GM23338 (cell line): ENCODE results near the gene KLK11. TPM values are rescaled to one million over a fixed set of nuclear protein-coding genes. Genes with fewer than 3 reads are reported as not detected.

Experiments
- ATAC-seq: fragments of 200-7000 bp; cut with Tn5 transposase; 3 replicates; pipeline ENCODE4 v1.9.1; 2020
- DNase-seq: peaks from one replicate; pipeline ENCODE4 v3.0.0-alpha.2; 2015; ENCODE audit warnings: low spot score
- H2AFZ ChIP-seq: fragments of 200-600 bp; sonication (generic); 2 replicates; pipeline ENCODE4 v1.8.0; 2016; ENCODE audit warnings: antibody characterized with exemption, mild to moderate bottlenecking, moderate library complexity
- H3F3A ChIP-seq: fragments of 200-600 bp; sonication (generic); replicated peaks from 2 replicates; pipeline ENCODE4 v1.8.0; 2017; ENCODE audit warnings: antibody characterized with exemption, mixed run types, low read depth
- H3K27ac ChIP-seq: fragments of 200-600 bp; sonication (generic); 2 replicates; pipeline ENCODE4 v1.6.1; 2016; ENCODE audit warnings: low read depth
- H3K27me3 ChIP-seq: fragments of 200-600 bp; sonication (generic); 2 replicates; pipeline ENCODE4 v1.8.0; 2016; ENCODE audit warnings: mild to moderate bottlenecking, mixed run types, moderate library complexity; ENCODE audit not compliant: insufficient read depth
- H3K36me3 ChIP-seq: fragments of 200-600 bp; sonication (generic); 2 replicates; pipeline ENCODE4 v1.8.0; 2016; ENCODE audit warnings: mild to moderate bottlenecking; ENCODE audit not compliant: insufficient read depth
- H3K4me1 ChIP-seq: fragments of 200-600 bp; sonication (generic); 2 replicates; pipeline ENCODE4 v1.8.0; 2016; ENCODE audit warnings: mild to moderate bottlenecking, moderate library complexity; ENCODE audit not compliant: insufficient read depth
- H3K4me2 ChIP-seq: fragments of 200-600 bp; sonication (generic); 2 replicates; pipeline ENCODE4 v1.7.1; 2017; ENCODE audit warnings: mixed run types
- H3K4me3 ChIP-seq: fragments of 200-600 bp; sonication (generic); 2 replicates; pipeline ENCODE4 v1.6.1; 2016; ENCODE audit warnings: mixed run types
- H3K79me2 ChIP-seq: fragments of 200-600 bp; sonication (generic); replicated peaks from 2 replicates; pipeline ENCODE4 v1.8.0; 2017; ENCODE audit warnings: mild to moderate bottlenecking; ENCODE audit not compliant: insufficient read depth
- H3K9me2 ChIP-seq: fragments of 200-600 bp; sonication (generic); 2 replicates; pipeline ENCODE4 v1.8.0; 2017; ENCODE audit not compliant: insufficient read depth
- H4K20me1 ChIP-seq: fragments of 200-600 bp; sonication (generic); replicated peaks from 2 replicates; pipeline ENCODE4 v1.8.0; 2017; ENCODE audit warnings: mild to moderate bottlenecking; ENCODE audit not compliant: insufficient read depth
- H3K27ac Mint-ChIP-seq: 2 replicates; pipeline ENCODE4 v1.8.0; 2020; ENCODE audit warnings: inconsistent platforms, mild to moderate bottlenecking, moderate library complexity, mixed read lengths
- H3K27me3 Mint-ChIP-seq: 3 replicates; pipeline ENCODE4 v1.8.0; 2022; ENCODE audit warnings: low read depth, mild to moderate bottlenecking, moderate library complexity, mixed read lengths, inconsistent platforms; ENCODE audit not compliant: insufficient read depth, poor library complexity
- H3K36me3 Mint-ChIP-seq: 3 replicates; pipeline ENCODE4 v1.8.0; 2021; ENCODE audit warnings: low read depth, mild to moderate bottlenecking, inconsistent platforms, moderate library complexity, mixed read lengths
- H3K4me1 Mint-ChIP-seq: 3 replicates; pipeline ENCODE4 v1.8.0; 2020; ENCODE audit warnings: mild to moderate bottlenecking, inconsistent platforms, mixed read lengths
- H3K4me3 Mint-ChIP-seq: 3 replicates; pipeline ENCODE4 v1.8.0; 2021; ENCODE audit warnings: moderate library complexity, mild to moderate bottlenecking, inconsistent platforms, mixed read lengths
- H3K9me3 Mint-ChIP-seq: 3 replicates; pipeline ENCODE4 v1.8.0; 2020; ENCODE audit warnings: moderate library complexity, mild to moderate bottlenecking, inconsistent platforms, mixed read lengths
- NANOG ChIP-seq: IDR thresholded peaks from 2 replicates; pipeline ENCODE4 v1.6.1; 2016; ENCODE audit warnings: antibody characterized with exemption, borderline replicate concordance
- polyA plus RNA-seq: library from polyadenylated mRNA; unstranded; fragments of >200 nt; fragmentation: Nextera tagmentation; extraction: Ambion mirVana; gene quantifications from 2 replicates; pipeline ENCODE4 v1.2.1, GENCODE V29; 2016
- total RNA-seq: library from RNA; depleted of rRNA; stranded (reverse); fragments of >200 nt; shearing (Covaris generic); gene quantifications from 2 replicates; pipeline ENCODE4 v1.2.3, GENCODE V29; 2014
- TF ChIP-seq, protein P1 (sequence below): fragments of 250-450 bp; sonication (Bioruptor Pico); IDR thresholded peaks from 2 replicates; pipeline ENCODE4 v1.5.0; 2020; ENCODE audit warnings: mild to moderate bottlenecking, moderate library complexity
- TF ChIP-seq, protein P2 (sequence below): IDR thresholded peaks from one replicate; pipeline ENCODE4 v1.6.1; 2018; ENCODE audit warnings: antibody characterized with exemption; ENCODE audit not compliant: unreplicated experiment

The KLK11 gene
- total and polyA plus RNA-seq, 2 experiments from 2014 or later, result not detected

DNA sequence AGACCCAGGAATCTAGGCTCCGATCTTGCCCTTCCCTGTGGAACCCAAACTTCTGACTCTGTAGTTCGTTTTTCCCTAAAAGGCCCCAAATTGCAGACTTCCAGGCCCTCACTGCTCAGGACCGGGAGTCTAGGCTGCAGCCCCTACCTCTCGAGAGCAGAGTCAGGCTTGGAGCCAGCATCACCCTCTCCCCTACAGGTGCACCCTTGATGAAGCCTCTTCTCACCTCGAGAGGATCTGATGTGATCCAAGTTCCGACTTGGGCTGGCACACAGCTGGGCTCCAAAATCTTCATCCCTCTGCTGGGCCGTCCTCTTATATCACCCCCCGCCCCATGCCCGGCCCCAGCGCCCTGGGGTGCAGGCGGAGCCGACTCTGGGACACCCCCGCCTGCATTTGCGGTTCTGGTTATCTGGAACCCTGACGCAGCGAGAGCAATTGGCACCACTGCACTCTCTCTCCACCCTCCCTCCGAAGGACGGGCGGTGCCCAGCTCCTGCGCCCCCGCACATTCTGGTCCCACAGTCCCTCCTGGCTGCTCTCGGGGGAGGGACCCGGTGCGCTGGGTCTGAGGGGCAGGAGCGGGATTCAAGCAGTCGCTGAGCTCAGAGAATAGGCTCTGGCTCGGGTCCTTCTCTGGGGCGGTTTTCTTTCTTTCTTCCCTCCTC, 42.7 kb downstream of the KLK11 start, which contains the start of gene KLK7 (continued):
- TF ChIP-seq, protein P1, sequence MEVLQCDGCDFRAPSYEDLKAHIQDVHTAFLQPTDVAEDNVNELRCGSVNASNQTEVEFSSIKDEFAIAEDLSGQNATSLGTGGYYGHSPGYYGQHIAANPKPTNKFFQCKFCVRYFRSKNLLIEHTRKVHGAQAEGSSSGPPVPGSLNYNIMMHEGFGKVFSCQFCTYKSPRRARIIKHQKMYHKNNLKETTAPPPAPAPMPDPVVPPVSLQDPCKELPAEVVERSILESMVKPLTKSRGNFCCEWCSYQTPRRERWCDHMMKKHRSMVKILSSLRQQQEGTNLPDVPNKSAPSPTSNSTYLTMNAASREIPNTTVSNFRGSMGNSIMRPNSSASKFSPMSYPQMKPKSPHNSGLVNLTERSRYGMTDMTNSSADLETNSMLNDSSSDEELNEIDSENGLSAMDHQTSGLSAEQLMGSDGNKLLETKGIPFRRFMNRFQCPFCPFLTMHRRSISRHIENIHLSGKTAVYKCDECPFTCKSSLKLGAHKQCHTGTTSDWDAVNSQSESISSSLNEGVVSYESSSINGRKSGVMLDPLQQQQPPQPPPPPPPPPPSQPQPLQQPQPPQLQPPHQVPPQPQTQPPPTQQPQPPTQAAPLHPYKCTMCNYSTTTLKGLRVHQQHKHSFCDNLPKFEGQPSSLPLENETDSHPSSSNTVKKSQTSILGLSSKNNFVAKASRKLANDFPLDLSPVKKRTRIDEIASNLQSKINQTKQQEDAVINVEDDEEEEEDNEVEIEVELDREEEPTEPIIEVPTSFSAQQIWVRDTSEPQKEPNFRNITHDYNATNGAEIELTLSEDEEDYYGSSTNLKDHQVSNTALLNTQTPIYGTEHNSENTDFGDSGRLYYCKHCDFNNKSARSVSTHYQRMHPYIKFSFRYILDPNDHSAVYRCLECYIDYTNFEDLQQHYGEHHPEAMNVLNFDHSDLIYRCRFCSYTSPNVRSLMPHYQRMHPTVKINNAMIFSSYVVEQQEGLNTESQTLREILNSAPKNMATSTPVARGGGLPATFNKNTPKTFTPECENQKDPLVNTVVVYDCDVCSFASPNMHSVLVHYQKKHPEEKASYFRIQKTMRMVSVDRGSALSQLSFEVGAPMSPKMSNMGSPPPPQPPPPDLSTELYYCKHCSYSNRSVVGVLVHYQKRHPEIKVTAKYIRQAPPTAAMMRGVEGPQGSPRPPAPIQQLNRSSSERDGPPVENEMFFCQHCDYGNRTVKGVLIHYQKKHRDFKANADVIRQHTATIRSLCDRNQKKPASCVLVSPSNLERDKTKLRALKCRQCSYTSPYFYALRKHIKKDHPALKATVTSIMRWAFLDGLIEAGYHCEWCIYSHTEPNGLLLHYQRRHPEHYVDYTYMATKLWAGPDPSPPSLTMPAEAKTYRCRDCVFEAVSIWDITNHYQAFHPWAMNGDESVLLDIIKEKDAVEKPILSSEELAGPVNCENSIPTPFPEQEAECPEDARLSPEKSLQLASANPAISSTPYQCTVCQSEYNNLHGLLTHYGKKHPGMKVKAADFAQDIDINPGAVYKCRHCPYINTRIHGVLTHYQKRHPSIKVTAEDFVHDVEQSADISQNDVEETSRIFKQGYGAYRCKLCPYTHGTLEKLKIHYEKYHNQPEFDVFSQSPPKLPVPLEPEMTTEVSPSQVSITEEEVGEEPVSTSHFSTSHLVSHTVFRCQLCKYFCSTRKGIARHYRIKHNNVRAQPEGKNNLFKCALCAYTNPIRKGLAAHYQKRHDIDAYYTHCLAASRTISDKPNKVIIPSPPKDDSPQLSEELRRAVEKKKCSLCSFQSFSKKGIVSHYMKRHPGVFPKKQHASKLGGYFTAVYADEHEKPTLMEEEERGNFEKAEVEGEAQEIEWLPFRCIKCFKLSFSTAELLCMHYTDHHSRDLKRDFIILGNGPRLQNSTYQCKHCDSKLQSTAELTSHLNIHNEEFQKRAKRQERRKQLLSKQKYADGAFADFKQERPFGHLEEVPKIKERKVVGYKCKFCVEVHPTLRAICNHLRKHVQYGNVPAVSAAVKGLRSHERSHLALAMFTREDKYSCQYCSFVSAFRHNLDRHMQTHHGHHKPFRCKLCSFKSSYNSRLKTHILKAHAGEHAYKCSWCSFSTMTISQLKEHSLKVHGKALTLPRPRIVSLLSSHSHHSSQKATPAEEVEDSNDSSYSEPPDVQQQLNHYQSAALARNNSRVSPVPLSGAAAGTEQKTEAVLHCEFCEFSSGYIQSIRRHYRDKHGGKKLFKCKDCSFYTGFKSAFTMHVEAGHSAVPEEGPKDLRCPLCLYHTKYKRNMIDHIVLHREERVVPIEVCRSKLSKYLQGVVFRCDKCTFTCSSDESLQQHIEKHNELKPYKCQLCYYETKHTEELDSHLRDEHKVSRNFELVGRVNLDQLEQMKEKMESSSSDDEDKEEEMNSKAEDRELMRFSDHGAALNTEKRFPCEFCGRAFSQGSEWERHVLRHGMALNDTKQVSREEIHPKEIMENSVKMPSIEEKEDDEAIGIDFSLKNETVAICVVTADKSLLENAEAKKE (CRISPR knock-in tag), result no peak

DNA sequence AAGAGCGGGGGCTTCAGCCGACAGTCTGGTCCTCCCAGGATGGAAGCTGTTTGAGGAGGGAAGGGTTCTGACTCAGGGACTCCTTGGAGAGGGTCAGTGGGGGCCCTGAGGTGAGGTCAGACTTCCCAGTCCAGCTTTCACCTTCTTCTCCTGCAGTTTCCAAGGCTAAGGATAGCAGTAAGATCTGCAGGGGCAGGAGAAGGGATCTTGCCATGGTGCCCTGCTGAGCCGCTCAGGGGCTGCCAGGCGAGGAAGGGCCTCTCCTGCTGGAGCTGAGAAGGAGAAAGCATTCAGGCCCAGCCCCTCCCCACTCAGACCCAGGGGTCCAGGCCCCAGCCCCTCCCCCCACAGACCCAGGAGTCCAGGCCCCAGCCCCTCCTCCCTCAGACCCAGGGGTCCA, 44.2 kb downstream of the KLK11 start:
- no peaks in the 10 kb centered on the region for H3K27me3 Mint-ChIP-seq
- Histone ChIP-seq H3F3A (no peaks in the 10 kb centered on the region), H3K4me1 (peaks cover 16% of the 10 kb centered on the region), H3K4me2 (no peak overlapping the region), H2AFZ (no peak overlapping the region), H3K27me3 (peaks cover 22% of the 10 kb centered on the region), H3K4me3 (no peak overlapping the region), H3K9me2 (no peaks in the 10 kb centered on the region), H4K20me1 (no peaks in the 10 kb centered on the region), H3K36me3 (no peaks in the 10 kb centered on the region), H3K79me2 (no peaks in the 10 kb centered on the region), H3K27ac (no peak overlapping the region)
- peaks cover 21% of the 10 kb centered on the region for H3K4me1 Mint-ChIP-seq
- no peak overlapping the region for H3K4me3 Mint-ChIP-seq
- ATAC-seq, result no peak
- peaks cover 2% of the 10 kb centered on the region; the same call in 2 of the 3 replicates for H3K9me3 Mint-ChIP-seq
- DNase-seq, result no peak
- H3K36me3 Mint-ChIP-seq, result no peaks in the 10 kb centered on the region; the same call in 2 of the 3 replicates
- no peak overlapping the region for H3K27ac Mint-ChIP-seq
- TF ChIP-seq, protein P1 (CRISPR knock-in tag), result no peak
- TF ChIP-seq, protein P2, sequence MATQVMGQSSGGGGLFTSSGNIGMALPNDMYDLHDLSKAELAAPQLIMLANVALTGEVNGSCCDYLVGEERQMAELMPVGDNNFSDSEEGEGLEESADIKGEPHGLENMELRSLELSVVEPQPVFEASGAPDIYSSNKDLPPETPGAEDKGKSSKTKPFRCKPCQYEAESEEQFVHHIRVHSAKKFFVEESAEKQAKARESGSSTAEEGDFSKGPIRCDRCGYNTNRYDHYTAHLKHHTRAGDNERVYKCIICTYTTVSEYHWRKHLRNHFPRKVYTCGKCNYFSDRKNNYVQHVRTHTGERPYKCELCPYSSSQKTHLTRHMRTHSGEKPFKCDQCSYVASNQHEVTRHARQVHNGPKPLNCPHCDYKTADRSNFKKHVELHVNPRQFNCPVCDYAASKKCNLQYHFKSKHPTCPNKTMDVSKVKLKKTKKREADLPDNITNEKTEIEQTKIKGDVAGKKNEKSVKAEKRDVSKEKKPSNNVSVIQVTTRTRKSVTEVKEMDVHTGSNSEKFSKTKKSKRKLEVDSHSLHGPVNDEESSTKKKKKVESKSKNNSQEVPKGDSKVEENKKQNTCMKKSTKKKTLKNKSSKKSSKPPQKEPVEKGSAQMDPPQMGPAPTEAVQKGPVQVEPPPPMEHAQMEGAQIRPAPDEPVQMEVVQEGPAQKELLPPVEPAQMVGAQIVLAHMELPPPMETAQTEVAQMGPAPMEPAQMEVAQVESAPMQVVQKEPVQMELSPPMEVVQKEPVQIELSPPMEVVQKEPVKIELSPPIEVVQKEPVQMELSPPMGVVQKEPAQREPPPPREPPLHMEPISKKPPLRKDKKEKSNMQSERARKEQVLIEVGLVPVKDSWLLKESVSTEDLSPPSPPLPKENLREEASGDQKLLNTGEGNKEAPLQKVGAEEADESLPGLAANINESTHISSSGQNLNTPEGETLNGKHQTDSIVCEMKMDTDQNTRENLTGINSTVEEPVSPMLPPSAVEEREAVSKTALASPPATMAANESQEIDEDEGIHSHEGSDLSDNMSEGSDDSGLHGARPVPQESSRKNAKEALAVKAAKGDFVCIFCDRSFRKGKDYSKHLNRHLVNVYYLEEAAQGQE, result no peak
- no peak for TF ChIP-seq NANOG
